GM21619 (cell line): ENCODE data around the gene TAF11L13.
"Not testable (repeated sequence)": the region's sequence is repeated elsewhere in the genome, so short reads cannot be mapped to it uniquely, and the experiment has no call there.

Experiments used
- ATAC-seq: cut with Tn5 transposase; IDR thresholded peaks from one replicate; pipeline ENCODE4 v1.9.1; 2021; ENCODE audit not compliant: unreplicated experiment

The TAF11L13 gene

GRCh38 chr5:17631788-17632187 is at the start of gene TAF11L13:
TAF11L13 (plus strand) TSS chr5:17632088.
- ATAC-seq, result not testable (repeated sequence)

- not testable (repeated sequence) for ATAC-seq
Measured at GRCh38 chr5:17585658-17586057, 46.2 kb upstream of the TAF11L13 start, which contains the start of gene TAF11L7. TAF11L7 (minus strand) TSS chr5:17585758.

GRCh38 chr5:17590860-17591259 is 41.0 kb upstream of the TAF11L13 start, which contains the start of gene TAF11L8:
TAF11L8 (minus strand) TSS chr5:17590960.
- ATAC-seq, result not testable (repeated sequence)

GRCh38 chr5:17594255-17594654 is 37.6 kb upstream of the TAF11L13 start, which contains the start of gene TAF11L9:
TAF11L9 (minus strand) TSS chr5:17594394.
- not testable (repeated sequence) for ATAC-seq

GRCh38 chr5:17597728-17598127 is 34.2 kb upstream of the TAF11L13 start, which contains the start of gene TAF11L10:
TAF11L10 (minus strand) TSS chr5:17597828.
- ATAC-seq, result not testable (repeated sequence)

- not testable (repeated sequence) for ATAC-seq
Measured at GRCh38 chr5:17603880-17604279, 28.0 kb upstream of the TAF11L13 start, which contains the start of gene TAF11L11. TAF11L11 (plus strand) TSS chr5:17604183.

- ATAC-seq, result no peak
Measured at GRCh38 chr5:17604951-17605350, 26.9 kb upstream of the TAF11L13 start.

GRCh38 chr5:17607461-17607860 is 24.4 kb upstream of the TAF11L13 start:
- ATAC-seq, result not testable (repeated sequence)

GRCh38 chr5:17610092-17610491 is 21.8 kb upstream of the TAF11L13 start, which contains the start of gene TAF11L12:
TAF11L12 (plus strand) TSS chr5:17610392.
- ATAC-seq, result not testable (repeated sequence)

GRCh38 chr5:17614872-17615605 is 16.8 kb upstream of the TAF11L13 start:
- no peak for ATAC-seq

- no peak for ATAC-seq
Measured at GRCh38 chr5:17619354-17619753, 12.5 kb upstream of the TAF11L13 start.

- ATAC-seq, result no peak
Measured at GRCh38 chr5:17620627-17621026, 11.3 kb upstream of the TAF11L13 start.

- no peak for ATAC-seq
Measured at GRCh38 chr5:17625686-17626085, 6.2 kb upstream of the TAF11L13 start.

- no peak for ATAC-seq
Measured at GRCh38 chr5:17634160-17634559, 2.3 kb downstream of the TAF11L13 start, which contains the start of gene TAF11L14. TAF11L14 (plus strand) TSS chr5:17634460.

GRCh38 chr5:17649232-17649631 is 17.3 kb downstream of the TAF11L13 start:
- ATAC-seq, result not testable (repeated sequence)

GRCh38 chr5:17655201-17655759 is 23.4 kb downstream of the TAF11L13 start:
- not testable (repeated sequence) for ATAC-seq

- ATAC-seq, result no peak
Measured at GRCh38 chr5:17655921-17656320, 24.0 kb downstream of the TAF11L13 start.

GRCh38 chr5:17663182-17663581 is 31.3 kb downstream of the TAF11L13 start:
- ATAC-seq, result no peak

- ATAC-seq, result no peak
Measured at GRCh38 chr5:17665836-17666235, 33.9 kb downstream of the TAF11L13 start.

- ATAC-seq, result no peak
Measured at GRCh38 chr5:17666726-17667235, 34.9 kb downstream of the TAF11L13 start.

GRCh38 chr5:17670353-17670752 is 38.5 kb downstream of the TAF11L13 start:
- no peak for ATAC-seq
